22Rv1 (cell line): ENCODE data around the gene TNNC2.

Experiments
- ZFX ChIP-seq: fragments of 450-650 bp; IDR thresholded peaks from 2 replicates; pipeline ENCODE4 v1.6.1; 2017; ENCODE audit warnings: antibody characterized with exemption, borderline replicate concordance
- TF ChIP-seq, protein P1 (sequence below): fragments of 450-650 bp; IDR thresholded peaks from 2 replicates; pipeline ENCODE4 v1.5.1; 2017; ENCODE audit warnings: mild to moderate bottlenecking

DNA sequence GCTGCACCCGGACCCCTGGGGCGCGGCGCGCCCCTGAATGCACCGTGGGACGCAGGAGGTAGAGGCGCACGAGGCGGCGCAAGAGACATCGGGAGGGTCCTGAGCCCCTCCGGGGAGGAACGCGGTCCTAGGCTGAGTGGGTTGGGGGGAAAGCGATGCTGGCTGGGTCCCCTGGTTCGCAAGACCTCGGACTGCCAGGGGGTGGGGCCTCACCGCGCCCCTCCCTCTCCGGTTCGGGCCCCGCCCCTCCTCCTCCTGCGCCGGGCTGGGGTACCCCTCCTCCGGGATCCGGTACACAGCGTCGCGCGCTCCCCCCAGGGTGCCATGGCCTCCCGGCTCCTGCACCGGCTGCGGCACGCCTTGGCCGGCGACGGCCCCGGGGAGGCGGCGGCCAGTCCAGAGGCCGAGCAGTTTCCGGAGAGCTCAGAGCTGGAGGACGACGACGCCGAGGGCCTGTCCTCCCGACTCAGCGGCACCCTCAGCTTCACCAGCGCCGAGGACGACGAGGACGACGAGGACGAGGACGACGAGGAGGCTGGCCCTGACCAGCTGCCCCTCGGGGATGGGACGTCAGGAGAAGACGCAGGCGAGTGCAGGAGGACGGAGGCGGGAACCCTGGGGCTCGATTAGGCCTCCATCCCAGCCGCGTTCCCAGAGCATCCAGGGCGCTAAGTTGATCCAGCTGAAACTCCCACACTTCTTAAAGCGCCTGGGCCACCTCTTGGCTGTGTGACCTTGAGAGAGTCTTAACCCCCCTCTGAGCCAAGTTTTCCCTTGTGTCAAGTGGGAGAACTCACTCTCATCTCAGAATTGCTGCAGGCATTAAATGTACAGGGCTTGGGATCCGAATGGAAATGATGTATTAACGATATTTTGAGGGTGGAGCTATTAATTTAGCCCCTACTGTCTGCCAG is 7.0 kb upstream of the TNNC2 start:
- TF ChIP-seq, protein P1, sequence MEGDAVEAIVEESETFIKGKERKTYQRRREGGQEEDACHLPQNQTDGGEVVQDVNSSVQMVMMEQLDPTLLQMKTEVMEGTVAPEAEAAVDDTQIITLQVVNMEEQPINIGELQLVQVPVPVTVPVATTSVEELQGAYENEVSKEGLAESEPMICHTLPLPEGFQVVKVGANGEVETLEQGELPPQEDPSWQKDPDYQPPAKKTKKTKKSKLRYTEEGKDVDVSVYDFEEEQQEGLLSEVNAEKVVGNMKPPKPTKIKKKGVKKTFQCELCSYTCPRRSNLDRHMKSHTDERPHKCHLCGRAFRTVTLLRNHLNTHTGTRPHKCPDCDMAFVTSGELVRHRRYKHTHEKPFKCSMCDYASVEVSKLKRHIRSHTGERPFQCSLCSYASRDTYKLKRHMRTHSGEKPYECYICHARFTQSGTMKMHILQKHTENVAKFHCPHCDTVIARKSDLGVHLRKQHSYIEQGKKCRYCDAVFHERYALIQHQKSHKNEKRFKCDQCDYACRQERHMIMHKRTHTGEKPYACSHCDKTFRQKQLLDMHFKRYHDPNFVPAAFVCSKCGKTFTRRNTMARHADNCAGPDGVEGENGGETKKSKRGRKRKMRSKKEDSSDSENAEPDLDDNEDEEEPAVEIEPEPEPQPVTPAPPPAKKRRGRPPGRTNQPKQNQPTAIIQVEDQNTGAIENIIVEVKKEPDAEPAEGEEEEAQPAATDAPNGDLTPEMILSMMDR, result no peak
- TF ChIP-seq ZFX, result no peak
